Adrenal gland (tissue), 12 donors: ENCODE data around the gene UROS. TPM values are rescaled to one million over a fixed set of nuclear protein-coding genes. Genes with fewer than 3 reads are reported as not detected.

Experiments
- DNase-seq, 7 donors: peaks; one replicate each; pipeline ENCODE4 v3.0.0-alpha.2; 2019 to 2020
- H3K27ac ChIP-seq, 5 donors: fragments of 200-600 bp; sonication (generic) in 4 of 5; 1 replicate in 3 of 5; 2 replicates in 2 of 5; pipeline versions ENCODE4 v1.5.1 to v1.8.0; 2016 to 2020; ENCODE audit warnings: mild to moderate bottlenecking in 1 of 5
- H3K27me3 ChIP-seq: fragments of 200-600 bp; 2 replicates; pipeline ENCODE4 v1.8.0; 2021
- H3K36me3 ChIP-seq, 2 donors: fragments of 200-600 bp; replicated peaks in 1 of 2; 1 replicate in 1 of 2; 2 replicates in 1 of 2; pipeline versions ENCODE4 v1.5.1 to v1.8.0; 2018 to 2022
- H3K4me1 ChIP-seq, 2 donors: fragments of 200-600 bp; replicated peaks in 1 of 2; 1 replicate in 1 of 2; 2 replicates in 1 of 2; pipeline versions ENCODE4 v1.5.1 to v1.8.0; 2018 to 2021
- H3K4me3 ChIP-seq, 4 donors: fragments of 200-600 bp; sonication (generic) in 3 of 4; one replicate each; pipeline ENCODE4 v1.5.1; 2016 to 2018
- H3K9me3 ChIP-seq, 3 donors: fragments of 200-600 bp; sonication (generic) in 1 of 3; replicated peaks in 1 of 3; 1 replicate in 2 of 3; 2 replicates in 1 of 3; pipeline versions ENCODE4 v1.5.1 to v1.8.0; 2016 to 2021
- POLR2A ChIP-seq, 2 donors: fragments of 450-650 bp; IDR thresholded peaks; one replicate each; pipeline ENCODE4 v1.6.1; 2017; ENCODE audit warnings: antibody characterized with exemption in 2 of 2, mild to moderate bottlenecking in 2 of 2, moderate library complexity in 1 of 2
- WGBS, 4 donors: extraction: QIAGEN DNeasy Blood & Tissue Kit in 2 of 4; methylation state at CpG; one replicate each; pipeline versions ENCODE4 v1.1.5 to v1.1.7; 2013 to 2017; 5-methylcytosine and 5-hydroxymethylcytosine counted together
- intact Hi-C, 2 donors: fragments of 100-400 bp; cut with DNase I; formaldehyde crosslinking; loops; one replicate each; pipeline versions ENCODE4 v1.14.1 to v1.15.0; 2022 to 2023
- polyA plus RNA-seq, 3 donors: library from polyadenylated mRNA; stranded (reverse); fragments of 200-250 nt in 2 of 3; fragments of 350-450 nt in 1 of 3; fragmentation: Illumina TruSeq in 1 of 3; extraction: RNeasy Lipid Tissue Mini Kit (QIAGEN cat#74804) in 1 of 3; gene quantifications; one replicate each; pipeline ENCODE4 v1.2.3, GENCODE V29; 2013 to 2014
- total RNA-seq, 9 donors: library from RNA; depleted of rRNA in 4 of 9; stranded (reverse); fragments of >200 nt in 4 of 9; fragments of 120-200 nt in 1 of 9; fragmentation: NEBNext Ultra II Directional in 1 of 9; extraction: Animal tissue kit (Norgen Biotek cat#: 25700) in 1 of 9; gene quantifications; one replicate each; pipeline versions ENCODE4 v1.1.0 to v1.2.4, GENCODE V29; 2013 to 2023
- TF ChIP-seq, protein P1 (sequence below), 6 experiments: fragments of 450-650 bp in 4 of 6; fragments of 200-600 bp in 2 of 6; sonication (generic) in 1 of 6; IDR thresholded peaks; 1 replicate in 5 of 6; 2 replicates in 1 of 6; pipeline versions ENCODE4 v1.5.1 to v1.8.0; 2016 to 2021; ENCODE audit warnings: antibody characterized with exemption in 6 of 6, mild to moderate bottlenecking in 2 of 6, moderate library complexity in 1 of 6
- donor health status: healthy with polysubstance abuse.
- donor health status: Bipolar disorder and iron deficiency.
- donor health status: DM: yes; HTN: yes; CAD: no.
- donor health status: DM: no; HTN: no; CAD: no.
- donor health status: DM: no; HTN: no; CAD: no.
- donor health status: DM: yes; HTN: yes; CAD: no.

Gene UROS
- total and polyA plus RNA-seq, 12 donors: 41.1 to 122 (median 60.7) TPM

GRCh38 chr10:125866421-125867029 is 43.5 kb upstream of the UROS start:
- no peak for TF ChIP-seq POLR2A (IDR thresholded peaks at IDR 0.05)
- TF ChIP-seq, protein P1, sequence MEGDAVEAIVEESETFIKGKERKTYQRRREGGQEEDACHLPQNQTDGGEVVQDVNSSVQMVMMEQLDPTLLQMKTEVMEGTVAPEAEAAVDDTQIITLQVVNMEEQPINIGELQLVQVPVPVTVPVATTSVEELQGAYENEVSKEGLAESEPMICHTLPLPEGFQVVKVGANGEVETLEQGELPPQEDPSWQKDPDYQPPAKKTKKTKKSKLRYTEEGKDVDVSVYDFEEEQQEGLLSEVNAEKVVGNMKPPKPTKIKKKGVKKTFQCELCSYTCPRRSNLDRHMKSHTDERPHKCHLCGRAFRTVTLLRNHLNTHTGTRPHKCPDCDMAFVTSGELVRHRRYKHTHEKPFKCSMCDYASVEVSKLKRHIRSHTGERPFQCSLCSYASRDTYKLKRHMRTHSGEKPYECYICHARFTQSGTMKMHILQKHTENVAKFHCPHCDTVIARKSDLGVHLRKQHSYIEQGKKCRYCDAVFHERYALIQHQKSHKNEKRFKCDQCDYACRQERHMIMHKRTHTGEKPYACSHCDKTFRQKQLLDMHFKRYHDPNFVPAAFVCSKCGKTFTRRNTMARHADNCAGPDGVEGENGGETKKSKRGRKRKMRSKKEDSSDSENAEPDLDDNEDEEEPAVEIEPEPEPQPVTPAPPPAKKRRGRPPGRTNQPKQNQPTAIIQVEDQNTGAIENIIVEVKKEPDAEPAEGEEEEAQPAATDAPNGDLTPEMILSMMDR (IDR thresholded peaks at IDR 0.05): no peak
- H3K4me3 ChIP-seq: no peak overlapping the region
- H3K27me3 ChIP-seq: no peaks in the 10 kb centered on the region
- no peaks in the 10 kb centered on the region for H3K4me1 ChIP-seq
- intact Hi-C loops: no loop called here
- H3K27ac ChIP-seq: no peak overlapping the region
- H3K9me3 ChIP-seq: no peaks in the 10 kb centered on the region
- H3K36me3 ChIP-seq: peaks cover 0 to 20% of the 10 kb centered on the region in 2 donors
- WGBS, 4 donors: 93 to 96% (median 95%) methylated on average over 7 of the region's 7 CpGs
- DNase-seq: no peak

DNA sequence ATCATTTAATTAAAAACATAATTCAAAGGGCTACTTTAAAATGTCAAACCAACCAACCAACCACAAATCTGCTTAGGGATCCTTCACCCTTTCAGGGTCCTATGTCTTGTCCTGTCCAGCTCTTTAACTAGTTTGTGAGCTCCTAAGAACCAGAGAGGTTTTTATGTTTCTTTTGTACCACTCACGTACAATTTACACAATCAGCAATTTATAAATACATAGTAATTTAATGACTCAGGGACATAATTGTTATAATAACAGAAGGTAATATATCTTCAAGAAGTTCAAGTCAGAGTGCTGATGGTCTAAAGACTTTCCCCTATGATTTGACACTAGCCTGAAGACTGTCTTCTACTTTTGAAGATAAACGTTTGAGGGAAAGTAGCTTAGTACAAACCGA is 42.1 kb upstream of the UROS start:
- Histone ChIP-seq H3K27ac (no peak overlapping the region), H3K27me3 (no peaks in the 10 kb centered on the region), H3K4me3 (no peak overlapping the region), H3K9me3 (no peaks in the 10 kb centered on the region), H3K36me3 (peaks cover 0 to 20% of the 10 kb centered on the region in 2 donors), H3K4me1 (no peaks in the 10 kb centered on the region)
- no peak for DNase-seq
- TF ChIP-seq POLR2A (IDR thresholded peaks at IDR 0.05): no peak
- TF ChIP-seq, protein P1 (IDR thresholded peaks at IDR 0.05): no peak
- intact Hi-C loops: no loop called here
- WGBS, 4 donors: 85 to 94% (median 88%) methylated on average over 3 of the region's 3 CpGs

- no peaks in the 10 kb centered on the region for H3K4me1 ChIP-seq
- WGBS, 4 donors: 96 to 98% (median 97%) methylated on average over 4 of the region's 4 CpGs
- no peaks in the 10 kb centered on the region for H3K27me3 ChIP-seq
- H3K9me3 ChIP-seq: no peaks in the 10 kb centered on the region
- no peak for DNase-seq
- H3K27ac ChIP-seq: no peak overlapping the region
- TF ChIP-seq POLR2A (IDR thresholded peaks at IDR 0.05): no peak
- TF ChIP-seq, protein P1 (IDR thresholded peaks at IDR 0.05): no peak
- H3K4me3 ChIP-seq: no peak overlapping the region
- peaks cover 0 to 17% of the 10 kb centered on the region in 2 donors for H3K36me3 ChIP-seq
- intact Hi-C loops: no loop called here
Observed at GRCh38 chr10:125859128-125859817, 36.2 kb upstream of the UROS start.

DNA sequence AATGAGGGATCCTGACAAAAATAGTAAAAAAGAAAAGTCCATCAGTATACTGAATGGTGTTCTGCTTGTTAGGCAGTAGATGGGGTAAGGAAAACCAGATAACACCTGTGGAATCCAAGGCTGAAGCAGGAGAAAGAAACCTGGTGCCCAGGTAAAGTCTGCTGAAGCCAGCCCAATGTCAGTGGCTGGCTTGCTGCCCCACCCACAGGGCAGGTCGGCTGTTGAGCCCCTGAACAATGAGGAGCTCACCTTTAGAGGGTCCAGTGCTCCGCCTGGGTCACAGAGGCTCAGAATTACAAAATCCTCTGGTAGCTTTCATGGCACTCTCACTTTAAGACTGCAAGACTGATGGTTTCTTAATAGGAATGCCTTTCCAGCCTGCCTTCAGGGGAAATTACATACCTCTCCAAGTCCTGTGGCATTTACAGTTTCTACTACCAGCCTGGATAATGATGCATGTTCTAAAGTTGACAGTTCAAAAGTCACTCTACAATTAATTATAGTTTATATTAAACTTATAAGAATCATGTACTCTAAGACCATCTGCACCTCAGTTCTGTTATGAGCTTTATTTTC is 34.2 kb upstream of the UROS start:
- H3K4me1 ChIP-seq: no peaks in the 10 kb centered on the region
- no peak overlapping the region for H3K4me3 ChIP-seq
- no peaks in the 10 kb centered on the region for H3K9me3 ChIP-seq
- no peaks in the 10 kb centered on the region for H3K27me3 ChIP-seq
- WGBS, 4 donors: 84 to 100% (median 90%) methylated on average over 2 of the region's 2 CpGs
- intact Hi-C loops: no loop called here
- H3K27ac ChIP-seq: no peak overlapping the region
- TF ChIP-seq, protein P1 (IDR thresholded peaks at IDR 0.05): no peak
- no peak for TF ChIP-seq POLR2A (IDR thresholded peaks at IDR 0.05)
- DNase-seq: no peak
- peaks cover 0 to 24% of the 10 kb centered on the region in 2 donors for H3K36me3 ChIP-seq
